ENCODE results near the gene SEC61A2.
A peak's percentile ranks its signal among the peaks of the same experiment; 100 is the strongest.

Gene SEC61A2

DNA sequence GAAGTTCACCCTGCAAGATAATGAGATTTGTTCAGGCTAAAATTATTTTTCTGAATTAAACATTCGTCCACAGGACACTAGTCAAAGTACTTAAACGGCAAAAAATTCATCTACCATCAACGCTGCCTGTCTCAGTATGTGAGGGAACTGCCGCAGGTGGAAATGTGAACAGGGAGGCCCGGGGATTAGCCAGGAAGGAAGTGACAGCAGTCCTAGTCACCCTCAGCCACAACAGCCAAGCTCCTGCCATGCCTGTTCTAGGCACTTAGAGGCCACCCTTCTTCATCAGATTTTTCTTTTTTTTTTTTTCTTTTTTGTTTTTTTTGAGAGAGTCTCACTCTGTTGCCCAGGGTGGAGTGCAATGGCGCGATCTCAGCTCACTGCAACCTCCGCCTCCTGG is 56.8 kb downstream of the SEC61A2 start:
- Histone ChIP-seq H3K27ac (no peak overlapping the region), H3K36me3 (ENCODE audit: insufficient read depth, low read length) (peaks cover 12% of the 10 kb centered on the region; the same call in 1 of the 2 replicates), H3K9ac (ENCODE audit: insufficient read length) (no peak overlapping the region), H3K4me3 (no peak overlapping the region), H3K9me3 (ENCODE audit: low read depth, low read length) (no peaks in the 10 kb centered on the region)
- TF ChIP-seq POLR2AphosphoS5 (IDR thresholded peaks at IDR 0.05; ENCODE audit: borderline replicate concordance, low read depth, low read length) (no peak), EZH2 (IDR thresholded peaks at IDR 0.05) (no peak), FOXP2 (optimal IDR thresholded peaks at IDR 0.05; ENCODE audit: control extremely low read depth, extremely low read length, insufficient read depth) (no peak)
- DNase-seq (ENCODE audit: low read depth, low spot score), result no peak

DNA sequence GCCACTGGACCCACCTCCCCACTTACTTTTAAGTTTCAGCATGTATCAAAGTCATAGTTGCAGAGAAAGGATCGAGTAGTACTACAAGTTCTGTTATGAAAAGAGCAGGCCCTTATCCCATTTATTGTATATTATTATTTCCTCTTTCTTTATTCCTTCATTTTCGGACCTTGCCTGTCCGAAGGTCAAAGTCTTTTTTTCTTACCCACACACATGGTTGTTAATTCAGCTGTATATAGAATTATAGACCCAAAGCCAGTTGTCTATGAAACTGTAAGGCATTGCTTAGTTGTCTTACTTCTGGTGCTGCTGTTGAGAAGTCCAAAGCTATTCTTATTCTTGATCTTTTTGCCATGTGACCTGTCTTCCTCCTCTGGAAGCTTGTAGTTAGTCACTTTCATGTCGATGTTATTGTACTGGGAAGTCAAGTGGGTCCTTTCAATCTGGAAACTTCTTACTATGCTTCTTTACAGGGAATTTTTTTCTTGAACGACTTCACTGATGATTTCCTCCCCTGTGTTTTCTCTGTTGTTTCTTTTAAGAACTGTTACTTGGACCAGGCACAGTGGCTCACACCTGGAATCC is 57.9 kb downstream of the SEC61A2 start:
- Histone ChIP-seq H3K27ac (no peak overlapping the region), H3K36me3 (ENCODE audit: insufficient read depth, low read length) (peaks cover 12% of the 10 kb centered on the region; the same call in 1 of the 2 replicates), H3K9me3 (ENCODE audit: low read depth, low read length) (no peaks in the 10 kb centered on the region), H3K4me3 (no peak overlapping the region), H3K9ac (ENCODE audit: insufficient read length) (no peak overlapping the region)
- no peak for DNase-seq (ENCODE audit: low read depth, low spot score)
- TF ChIP-seq POLR2AphosphoS5 (IDR thresholded peaks at IDR 0.05; ENCODE audit: borderline replicate concordance, low read depth, low read length), result no peak
- TF ChIP-seq EZH2 (IDR thresholded peaks at IDR 0.05), result no peak
- no peak for TF ChIP-seq FOXP2 (optimal IDR thresholded peaks at IDR 0.05; ENCODE audit: control extremely low read depth, extremely low read length, insufficient read depth)

DNA sequence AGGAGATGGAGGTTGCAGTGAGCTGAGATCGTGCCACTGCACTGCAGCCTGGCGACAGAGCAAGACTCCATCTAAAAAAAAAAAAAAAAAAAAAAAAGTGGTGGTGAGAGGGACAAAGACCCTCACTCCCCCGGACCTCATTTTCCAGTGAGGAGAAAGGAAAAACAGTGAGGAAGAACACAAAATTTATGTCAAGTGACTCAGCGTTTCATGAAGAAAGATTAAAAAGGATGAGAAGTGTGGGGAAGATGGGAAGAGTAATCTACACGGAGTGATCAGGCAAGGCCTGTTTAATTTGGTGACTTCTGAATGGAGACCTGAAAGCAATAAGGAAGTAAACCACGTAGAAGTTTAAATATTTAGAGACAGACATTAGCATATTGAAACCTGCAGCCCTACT is 59.2 kb downstream of the SEC61A2 start:
- TF ChIP-seq FOXP2 (optimal IDR thresholded peaks at IDR 0.05; ENCODE audit: control extremely low read depth, extremely low read length, insufficient read depth) (no peak), EZH2 (IDR thresholded peaks at IDR 0.05) (no peak), POLR2AphosphoS5 (IDR thresholded peaks at IDR 0.05; ENCODE audit: borderline replicate concordance, low read depth, low read length) (no peak)

DNA sequence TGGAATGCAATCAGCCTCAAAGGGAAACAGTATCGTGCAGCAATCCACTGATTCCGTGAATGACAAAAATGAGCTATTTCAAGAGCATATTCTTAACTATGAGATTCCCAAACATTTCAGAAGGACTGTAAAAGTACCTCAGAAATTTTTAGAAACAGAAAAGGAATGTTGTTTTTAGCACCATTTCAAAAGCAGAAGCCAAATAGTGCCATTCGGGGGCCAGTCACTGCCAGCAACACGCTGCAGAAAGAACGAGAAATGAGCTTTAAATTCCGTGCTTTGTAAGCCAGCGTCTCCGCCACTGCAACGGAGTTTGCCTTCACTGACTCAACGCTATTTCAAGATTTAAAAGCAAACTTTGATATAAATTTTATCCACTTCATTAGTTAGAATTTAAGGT is 59.9 kb downstream of the SEC61A2 start:
- Histone ChIP-seq H3K9ac (ENCODE audit: insufficient read length) (no peak overlapping the region), H3K27ac (no peak overlapping the region), H3K9me3 (ENCODE audit: low read depth, low read length) (no peaks in the 10 kb centered on the region), H3K36me3 (ENCODE audit: insufficient read depth, low read length) (peaks cover 12% of the 10 kb centered on the region; the same call in 1 of the 2 replicates), H3K4me3 (no peak overlapping the region)
- TF ChIP-seq FOXP2 (optimal IDR thresholded peaks at IDR 0.05; ENCODE audit: control extremely low read depth, extremely low read length, insufficient read depth) (no peak), EZH2 (IDR thresholded peaks at IDR 0.05) (no peak), POLR2AphosphoS5 (IDR thresholded peaks at IDR 0.05; ENCODE audit: borderline replicate concordance, low read depth, low read length) (no peak)
- DNase-seq (ENCODE audit: low read depth, low spot score), result no peak

More for the DNA sequence above, 59.2 kb downstream of the SEC61A2 start:
- peaks cover 12% of the 10 kb centered on the region; the same call in 1 of the 2 replicates for H3K36me3 ChIP-seq (ENCODE audit: insufficient read depth, low read length)
- DNase-seq (ENCODE audit: low read depth, low spot score), result no peak
- H3K27ac ChIP-seq, result no peak overlapping the region
- H3K9ac ChIP-seq (ENCODE audit: insufficient read length), result no peak overlapping the region
- no peaks in the 10 kb centered on the region for H3K9me3 ChIP-seq (ENCODE audit: low read depth, low read length)
- no peak overlapping the region for H3K4me3 ChIP-seq

DNA sequence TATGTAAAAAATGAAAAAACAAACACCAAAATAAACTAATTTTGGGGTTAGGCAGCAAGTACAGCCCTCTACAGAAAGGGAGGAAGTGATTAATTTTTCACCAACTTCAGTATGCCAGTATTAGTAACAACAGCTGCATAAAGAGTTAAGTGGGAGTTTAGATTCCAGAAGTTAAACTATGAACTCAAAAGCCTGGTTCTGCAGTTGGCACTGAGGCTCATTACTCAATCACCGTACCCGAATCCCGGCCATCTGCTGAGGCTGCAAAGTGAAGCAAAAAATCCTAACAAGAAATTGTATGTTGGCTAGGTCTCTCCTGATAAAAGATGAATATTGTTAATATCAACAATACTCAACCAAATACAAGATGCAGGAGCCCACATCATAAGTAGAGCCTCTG is 62.2 kb downstream of the SEC61A2 start:
- Histone ChIP-seq H3K36me3 (ENCODE audit: insufficient read depth, low read length) (no peaks in the 10 kb centered on the region; the same call in 1 of the 2 replicates), H3K4me3 (no peak overlapping the region), H3K9ac (ENCODE audit: insufficient read length) (no peak overlapping the region), H3K9me3 (ENCODE audit: low read depth, low read length) (no peaks in the 10 kb centered on the region), H3K27ac (no peak overlapping the region)
- TF ChIP-seq EZH2 (IDR thresholded peaks at IDR 0.05) (no peak), POLR2AphosphoS5 (IDR thresholded peaks at IDR 0.05; ENCODE audit: borderline replicate concordance, low read depth, low read length) (no peak), FOXP2 (optimal IDR thresholded peaks at IDR 0.05; ENCODE audit: control extremely low read depth, extremely low read length, insufficient read depth) (no peak)
- DNase-seq (ENCODE audit: low read depth, low spot score), result no peak

DNA sequence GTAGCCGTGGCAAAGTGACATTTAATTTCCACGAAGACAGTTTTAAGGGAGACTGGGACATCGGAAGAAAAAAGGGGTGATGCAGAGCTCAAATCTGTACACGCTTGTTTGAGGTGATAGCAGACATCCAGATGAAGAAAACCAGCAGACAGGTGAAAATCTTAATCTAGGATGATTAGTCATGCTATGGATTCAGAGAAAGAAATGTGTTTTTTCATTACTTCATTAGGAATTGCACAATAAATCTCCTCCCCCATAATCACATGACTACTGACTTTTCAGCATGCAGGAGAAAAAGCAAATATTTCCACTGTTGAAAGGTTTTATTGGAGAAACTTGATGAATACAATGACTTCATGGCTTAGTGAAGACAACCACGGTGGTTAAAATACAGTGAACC is 63.7 kb downstream of the SEC61A2 start:
- Histone ChIP-seq H3K4me3 (no peak overlapping the region), H3K27ac (peak overlapping the region; percentile 31; the same call in 1 of the 2 replicates), H3K36me3 (ENCODE audit: insufficient read depth, low read length) (no peaks in the 10 kb centered on the region), H3K9me3 (ENCODE audit: low read depth, low read length) (no peaks in the 10 kb centered on the region), H3K9ac (ENCODE audit: insufficient read length) (no peak overlapping the region)
- no peak for TF ChIP-seq EZH2 (IDR thresholded peaks at IDR 0.05)
- no peak for TF ChIP-seq FOXP2 (optimal IDR thresholded peaks at IDR 0.05; ENCODE audit: control extremely low read depth, extremely low read length, insufficient read depth)
- no peak for TF ChIP-seq POLR2AphosphoS5 (IDR thresholded peaks at IDR 0.05; ENCODE audit: borderline replicate concordance, low read depth, low read length)
- no peak for DNase-seq (ENCODE audit: low read depth, low spot score)

DNA sequence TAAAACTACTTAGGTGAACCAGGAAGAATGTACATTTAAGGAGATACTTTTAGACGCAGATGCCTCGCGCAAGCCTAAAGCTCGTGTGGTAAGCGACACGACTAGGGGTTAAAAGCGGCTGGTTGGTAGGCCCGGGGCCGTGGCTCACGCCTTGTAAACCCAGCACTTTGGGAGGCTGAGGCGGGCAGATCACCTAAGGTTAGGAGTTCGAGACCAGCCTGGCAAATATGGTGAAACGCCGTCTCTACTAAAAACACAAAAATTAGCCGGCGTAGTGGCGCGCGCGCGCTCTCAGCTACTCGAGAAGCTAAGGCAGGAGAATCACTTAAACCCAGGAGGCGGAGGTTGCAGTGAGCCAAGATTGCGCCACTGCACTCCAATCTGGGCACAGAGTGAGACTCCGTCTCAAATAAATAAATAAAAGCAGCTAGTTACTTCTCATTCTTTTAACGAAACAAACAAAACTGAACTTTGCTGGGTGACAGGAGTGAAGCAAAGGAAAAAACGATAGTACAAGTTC is 65.3 kb downstream of the SEC61A2 start:
- Histone ChIP-seq H3K9ac (ENCODE audit: insufficient read length) (peak overlapping the region; percentile 94), H3K27ac (0 out of 2 replicates have a peak overlapping the region, but pooled peaks have one; percentile 95), H3K4me3 (peak overlapping the region; percentile 91), H3K36me3 (ENCODE audit: insufficient read depth, low read length) (peaks cover 7% of the 10 kb centered on the region), H3K9me3 (ENCODE audit: low read depth, low read length) (no peaks in the 10 kb centered on the region)
- no peak for DNase-seq (ENCODE audit: low read depth, low spot score)
- TF ChIP-seq POLR2AphosphoS5 (IDR thresholded peaks at IDR 0.05; ENCODE audit: borderline replicate concordance, low read depth, low read length) (no peak), EZH2 (IDR thresholded peaks at IDR 0.05) (no peak), FOXP2 (optimal IDR thresholded peaks at IDR 0.05; ENCODE audit: control extremely low read depth, extremely low read length, insufficient read depth) (no peak)

DNA sequence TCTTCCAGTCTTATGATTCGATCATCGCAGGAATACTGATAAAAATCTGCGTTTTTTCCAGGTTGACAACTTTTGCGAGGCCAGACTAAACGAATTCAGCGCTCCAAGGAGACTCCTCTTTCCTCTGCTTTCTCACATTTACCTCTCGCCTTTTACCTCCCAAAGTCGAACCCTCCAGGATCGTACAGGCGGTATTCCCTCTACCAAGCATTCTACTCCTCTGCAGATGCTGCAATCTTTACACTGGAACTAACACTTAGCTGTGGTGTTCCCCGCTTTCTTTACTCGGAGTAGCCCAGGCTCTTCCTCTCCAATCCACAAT is 65.8 kb downstream of the SEC61A2 start:
- H3K9me3 ChIP-seq (ENCODE audit: low read depth, low read length), result no peaks in the 10 kb centered on the region
- no peak for TF ChIP-seq FOXP2 (optimal IDR thresholded peaks at IDR 0.05; ENCODE audit: control extremely low read depth, extremely low read length, insufficient read depth)
- peaks cover 7% of the 10 kb centered on the region for H3K36me3 ChIP-seq (ENCODE audit: insufficient read depth, low read length)
- H3K9ac ChIP-seq (ENCODE audit: insufficient read length), result peak overlapping the region; percentile 94
- no peak for DNase-seq (ENCODE audit: low read depth, low spot score)
- H3K27ac ChIP-seq, result peak overlapping the region; percentile 95; the same call in 1 of the 2 replicates
- peak overlapping the region; percentile 91 for H3K4me3 ChIP-seq
